Right cardiac atrium (tissue), 5 donors: ENCODE results near the gene SMIM3. TPM values are rescaled to one million over a fixed set of nuclear protein-coding genes. Genes with fewer than 3 reads are reported as not detected.
"Not testable (repeated sequence)": the region's sequence is repeated elsewhere in the genome, so short reads cannot be mapped to it uniquely, and the experiment has no call there.

Experiments
- ATAC-seq, 2 donors: fragments of 200-7000 bp; cut with Tn5 transposase; one replicate each; pipeline versions ENCODE4 v1.8.0 to v1.9.1; 2020; ENCODE audit warnings: moderate library complexity in 2 of 2, mild to moderate bottlenecking in 1 of 2
- DNase-seq, 3 donors: peaks; one replicate each; pipeline ENCODE4 v3.0.0-alpha.2; 2020
- H3K27ac ChIP-seq: one replicate; pipeline ENCODE4 v1.5.1; 2013; ENCODE audit warnings: mild to moderate bottlenecking, low read length, control low read depth, moderate library complexity
- H3K27me3 ChIP-seq: one replicate; pipeline ENCODE4 v1.6.1; 2013; ENCODE audit not compliant: control insufficient read depth, insufficient read depth
- H3K4me1 ChIP-seq: one replicate; pipeline ENCODE4 v1.6.1; 2013; ENCODE audit warnings: low read length; ENCODE audit not compliant: control insufficient read depth, insufficient read depth
- H3K4me3 ChIP-seq: one replicate; pipeline ENCODE4 v1.5.1; 2013; ENCODE audit warnings: low read length, control low read depth
- H3K9me3 ChIP-seq: one replicate; pipeline ENCODE4 v1.6.1; 2013; ENCODE audit warnings: low read length; ENCODE audit not compliant: control insufficient read depth
- WGBS: extraction: QIAGEN DNeasy Blood & Tissue Kit; methylation state at CpG from one replicate; pipeline ENCODE4 v1.1.7; 2013; 5-methylcytosine and 5-hydroxymethylcytosine counted together
- intact Hi-C, 4 donors: fragments of 100-400 bp; cut with DNase I; formaldehyde crosslinking; loops; one replicate each; pipeline versions ENCODE4 v1.11.0 to v1.14.0; 2022 to 2023
- polyA plus RNA-seq: library from polyadenylated mRNA; stranded (reverse); fragments of 200-250 nt; gene quantifications from one replicate; pipeline ENCODE4 v1.2.3, GENCODE V29; 2013
- total RNA-seq, 4 donors: library from RNA; stranded (reverse); fragmentation: NEBNext Ultra II Directional; extraction: Animal tissue kit (Norgen Biotek cat#: 25700); gene quantifications; one replicate each; pipeline ENCODE4 v1.2.1, GENCODE V29; 2021
- donor health status: healthy with polysubstance abuse.
- donor health status: DM: no; HTN: yes; CAD: no.
- donor health status: DM: no; HTN: no; CAD: no.
- donor health status: DM: no; HTN: yes; CAD: no; lungs with severe emphysema.
- donor health status: DM: yes; HTN: yes; CAD: no.

SMIM3 gene
- total and polyA plus RNA-seq, 5 donors = 16.3 to 33.5 (median 21.2) TPM

DNA sequence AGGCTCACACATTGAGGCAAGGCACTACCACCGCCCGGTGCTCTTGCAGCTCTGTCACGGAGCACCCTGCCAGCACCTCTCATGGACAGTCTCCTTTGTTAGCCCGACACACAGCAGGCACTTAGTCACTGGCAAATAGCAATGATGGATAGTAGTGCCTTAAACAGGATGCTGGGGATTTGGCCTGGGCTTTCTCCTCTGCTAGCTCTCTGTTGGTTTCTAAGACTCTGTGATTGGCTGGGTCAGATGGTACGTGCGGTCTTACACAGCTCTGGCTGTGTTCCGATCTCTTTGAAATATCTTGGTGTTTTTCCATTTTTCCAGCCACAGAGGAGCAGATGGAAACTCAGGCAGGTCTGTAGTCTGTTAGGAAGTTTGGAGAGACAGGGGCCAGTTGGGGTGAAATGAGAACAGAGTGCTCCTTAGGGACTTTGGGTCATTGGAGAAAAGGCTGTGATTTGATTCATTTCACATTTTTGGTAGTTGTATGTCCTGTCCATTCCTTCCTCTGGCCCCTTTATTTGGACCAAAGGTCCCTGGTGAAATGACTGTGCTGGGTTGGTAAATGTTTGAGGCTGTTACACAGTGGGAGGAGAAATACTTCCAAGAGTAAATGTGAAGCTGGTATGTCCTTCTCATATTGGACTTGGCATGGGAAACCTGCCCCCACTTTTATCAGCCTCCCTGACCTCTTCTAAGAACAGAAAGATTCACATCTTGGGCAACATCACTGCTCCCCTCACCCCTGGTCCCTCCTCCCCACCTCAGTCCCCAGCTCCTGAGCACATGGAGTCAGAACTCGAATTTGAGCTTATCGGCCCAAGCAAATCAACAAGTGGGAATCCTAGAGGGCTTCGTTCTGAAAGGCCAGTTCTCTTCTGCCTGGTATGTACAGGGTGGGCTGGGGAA, 3.4 kb downstream of the SMIM3 start:
- peak; percentile 77 to 88 (median 83) for DNase-seq
- peaks cover 9% of the 10 kb centered on the region for H3K4me1 ChIP-seq

DNA sequence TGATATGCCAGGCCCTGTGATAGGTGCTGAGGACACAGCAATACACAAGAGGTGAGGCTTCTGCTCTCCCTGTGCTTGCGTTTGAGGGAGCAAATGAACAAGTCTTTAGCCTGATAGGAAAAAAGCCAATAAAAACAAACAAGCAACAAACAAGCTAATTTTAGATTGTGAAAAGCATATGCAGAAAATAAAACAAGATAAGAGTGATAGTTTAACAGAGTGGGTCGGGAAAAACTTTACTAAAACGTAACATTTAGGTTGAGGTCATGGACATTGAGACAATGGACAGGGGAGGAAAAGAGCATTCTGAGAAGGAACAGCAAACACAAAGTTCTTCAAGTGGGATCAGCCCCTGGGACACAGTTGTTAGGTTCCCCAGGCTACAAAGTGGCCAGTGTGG, 4.3 kb downstream of the SMIM3 start:
- ATAC-seq (no peak), DNase-seq (no peak)
- peaks cover 10% of the 10 kb centered on the region for H3K4me1 ChIP-seq
- H3K9me3 ChIP-seq = no peaks in the 10 kb centered on the region
- WGBS = 19% methylated on average over 3 of the region's 3 CpGs
- H3K27me3 ChIP-seq = no peaks in the 10 kb centered on the region
- intact Hi-C loops = no loop called here
- no peak overlapping the region for H3K4me3 ChIP-seq
- peak overlapping the region; percentile 99 for H3K27ac ChIP-seq

More for the DNA sequence above, 3.4 kb downstream of the SMIM3 start:
- Histone ChIP-seq H3K4me3 (peak overlapping the region; percentile 29), H3K27ac (peak overlapping the region; percentile 97), H3K9me3 (no peaks in the 10 kb centered on the region), H3K27me3 (no peaks in the 10 kb centered on the region)
- intact Hi-C loops = no loop called here
- WGBS = 48% methylated on average over 10 of the region's 10 CpGs
- ATAC-seq = peak; percentile 68 to 80

- peaks cover 10% of the 10 kb centered on the region for H3K4me1 ChIP-seq
- H3K4me3 ChIP-seq = no peak overlapping the region
- no peaks in the 10 kb centered on the region for H3K9me3 ChIP-seq
- peak; percentile 58 to 60 for ATAC-seq
- intact Hi-C loops = no loop called here
- peak; percentile 59 to 72 (median 68) for DNase-seq
- WGBS = 4% methylated on average over 7 of the region's 7 CpGs
- H3K27me3 ChIP-seq = no peaks in the 10 kb centered on the region
- H3K27ac ChIP-seq = peak overlapping the region; percentile 99
Observed at GRCh38 chr5:150783422-150783928, 4.9 kb downstream of the SMIM3 start.

- WGBS = 96% methylated on average over 1 of the region's 1 CpG
- no peak for DNase-seq
- Histone ChIP-seq H3K9me3 (no peaks in the 10 kb centered on the region), H3K4me1 (peaks cover 16% of the 10 kb centered on the region), H3K27ac (no peak overlapping the region), H3K27me3 (no peaks in the 10 kb centered on the region), H3K4me3 (no peak overlapping the region)
- ATAC-seq = no peak
- intact Hi-C loops = no loop called here
Observed at GRCh38 chr5:150785950-150786349, 7.4 kb downstream of the SMIM3 start.

- ATAC-seq = no peak
- Histone ChIP-seq H3K4me3 (peak overlapping the region; percentile 32), H3K27ac (no peak overlapping the region), H3K27me3 (no peaks in the 10 kb centered on the region), H3K9me3 (no peaks in the 10 kb centered on the region), H3K4me1 (peaks cover 16% of the 10 kb centered on the region)
- WGBS = 65% methylated on average over 1 of the region's 1 CpG
- no peak for DNase-seq
- intact Hi-C loops = no loop called here
Observed at GRCh38 chr5:150786876-150787275, 8.3 kb downstream of the SMIM3 start.

GRCh38 chr5:150787656-150788055, 9.1 kb downstream of the SMIM3 start:
- no peaks in the 10 kb centered on the region for H3K27me3 ChIP-seq

GRCh38 chr5:150788977-150789376, 10.4 kb downstream of the SMIM3 start:
- Histone ChIP-seq H3K27me3 (no peaks in the 10 kb centered on the region), H3K27ac (peak overlapping the region; percentile 67), H3K9me3 (no peaks in the 10 kb centered on the region), H3K4me3 (no peak overlapping the region), H3K4me1 (peaks cover 8% of the 10 kb centered on the region)
- ATAC-seq = no peak
- intact Hi-C loops = no loop called here
- DNase-seq = no peak

More at GRCh38 chr5:150787656-150788055, 9.1 kb downstream of the SMIM3 start:
- no peak for ATAC-seq
- no peak for DNase-seq
- intact Hi-C loops = no loop called here
- H3K27ac ChIP-seq = no peak overlapping the region
- H3K4me3 ChIP-seq = no peak overlapping the region
- H3K4me1 ChIP-seq = peaks cover 15% of the 10 kb centered on the region
- no peaks in the 10 kb centered on the region for H3K9me3 ChIP-seq
- 40% methylated on average over 1 of the region's 1 CpG for WGBS

DNA sequence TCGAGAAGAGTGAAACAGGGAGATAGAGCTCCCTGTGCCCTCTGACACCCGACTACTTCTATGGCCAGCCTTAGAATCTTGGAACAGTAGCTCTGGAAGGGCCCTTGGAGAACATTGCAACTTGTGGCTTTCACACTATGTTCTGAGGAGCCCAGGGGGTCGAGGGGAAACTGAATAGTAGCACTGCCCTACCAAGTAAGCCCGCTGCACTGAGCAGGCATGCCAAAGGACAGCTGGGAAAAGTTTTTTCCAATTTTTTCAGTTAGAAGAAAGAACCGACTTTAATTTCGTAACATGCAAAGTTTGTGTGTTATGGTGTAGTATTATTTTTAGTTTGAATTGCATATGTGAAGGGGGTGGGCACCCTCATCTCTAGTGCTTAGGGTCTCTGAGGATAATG, 10.9 kb downstream of the SMIM3 start:
- Histone ChIP-seq H3K27me3 (no peaks in the 10 kb centered on the region), H3K27ac (peak overlapping the region; percentile 67), H3K9me3 (no peaks in the 10 kb centered on the region), H3K4me3 (no peak overlapping the region), H3K4me1 (peaks cover 8% of the 10 kb centered on the region)
- WGBS = 68% methylated on average over 6 of the region's 6 CpGs
- intact Hi-C loops = no loop called here
- peak in 1 of 3 donors; percentile 37 for DNase-seq
- peak; percentile 31 to 42 for ATAC-seq

DNA sequence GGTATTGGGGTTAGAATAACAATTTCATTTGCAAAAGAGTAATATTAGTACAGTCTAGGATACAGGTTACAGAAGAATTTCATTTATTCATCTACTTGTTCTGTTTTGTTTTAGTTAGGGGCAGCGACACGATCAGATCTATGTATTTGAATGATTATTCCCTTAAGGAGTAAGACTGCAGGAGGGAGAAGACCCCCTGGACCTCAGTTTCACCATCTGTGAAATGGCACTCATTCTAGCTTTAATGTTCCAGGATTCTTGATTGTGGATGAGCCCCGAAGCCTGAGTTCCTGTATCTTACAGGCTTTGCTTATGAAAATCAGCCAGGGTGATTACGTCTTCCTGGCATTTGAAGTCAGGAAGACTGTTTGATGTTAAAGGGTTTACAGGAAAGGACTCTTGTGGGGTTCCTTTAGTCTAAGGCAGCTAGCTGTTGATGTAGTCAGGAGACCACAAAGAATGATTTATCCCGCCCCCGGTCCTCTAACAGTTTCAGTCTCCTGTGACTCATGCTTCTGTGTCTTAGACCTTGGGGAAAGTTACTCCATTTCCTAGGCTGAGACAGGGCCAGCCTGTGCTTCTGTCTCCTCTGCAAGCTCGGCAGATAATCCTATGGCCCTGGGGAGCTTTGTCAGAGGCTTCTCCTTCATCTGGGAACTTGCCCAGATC, 11.5 kb downstream of the SMIM3 start:
- peak; percentile 83 to 97 for ATAC-seq
- DNase-seq = peak in 2 of 3 donors; percentile 51 to 65
- intact Hi-C loops = no loop called here
- 52% methylated on average over 7 of the region's 7 CpGs for WGBS
- Histone ChIP-seq H3K4me1 (peaks cover 8% of the 10 kb centered on the region), H3K27me3 (no peaks in the 10 kb centered on the region), H3K4me3 (no peak overlapping the region), H3K27ac (no peak overlapping the region), H3K9me3 (no peaks in the 10 kb centered on the region)

DNA sequence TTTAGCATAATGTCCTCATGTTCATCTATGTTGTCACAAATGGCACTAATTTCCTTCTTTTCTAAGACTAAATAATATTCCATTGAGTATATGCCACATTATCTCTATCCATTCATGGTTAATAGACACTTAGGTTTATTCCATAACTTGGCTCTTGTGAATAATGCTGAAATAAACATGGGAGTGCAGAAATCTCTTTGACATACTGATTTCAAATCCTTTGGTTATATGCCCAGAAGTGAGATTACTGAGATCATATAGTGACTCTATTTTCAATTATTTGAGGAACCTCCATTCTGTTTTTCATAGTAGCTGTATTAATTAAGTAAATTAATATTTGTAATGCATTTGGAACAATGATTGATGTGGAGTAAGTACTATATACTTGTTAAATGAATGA, 13.0 kb downstream of the SMIM3 start:
- ATAC-seq (no peak), DNase-seq (no peak)
- Histone ChIP-seq H3K27ac (no peak overlapping the region), H3K27me3 (no peaks in the 10 kb centered on the region), H3K9me3 (no peaks in the 10 kb centered on the region), H3K4me3 (no peak overlapping the region), H3K4me1 (peaks cover 8% of the 10 kb centered on the region)
- intact Hi-C loops = no loop called here

DNA sequence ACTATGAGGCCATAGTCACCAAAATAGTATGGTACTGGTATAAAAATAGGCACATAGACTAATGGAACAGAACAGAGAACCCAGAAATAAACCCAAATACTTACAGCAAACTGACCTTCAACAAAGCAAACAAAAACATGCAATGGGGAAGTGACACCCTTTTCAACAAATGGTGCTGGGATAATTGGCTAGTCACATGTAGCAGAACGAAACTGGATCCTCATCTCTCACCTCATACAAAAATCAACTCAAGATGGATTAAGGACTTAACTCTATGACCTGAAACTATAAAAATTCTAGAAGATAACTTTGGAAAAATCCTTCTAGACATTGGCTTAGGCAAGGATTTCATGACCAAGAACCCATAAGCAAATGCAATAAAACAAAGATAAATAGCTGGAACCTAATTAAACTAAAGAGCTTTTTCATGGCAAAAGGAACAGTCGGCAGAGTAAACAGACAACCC, 14.9 kb downstream of the SMIM3 start:
- H3K27ac ChIP-seq, intact Hi-C loops, ATAC-seq, H3K27me3 ChIP-seq, H3K4me1 ChIP-seq, DNase-seq, H3K4me3 ChIP-seq, H3K9me3 ChIP-seq: not testable (repeated sequence)
- 90% methylated on average over 2 of the region's 2 CpGs for WGBS
